WTC11 (cell line): ENCODE measurements around the gene GNAZ. TPM values are rescaled to one million over a fixed set of nuclear protein-coding genes. Genes with fewer than 3 reads are reported as not detected.

Source experiments
- ATAC-seq: fragments of 200-7000 bp; cut with Tn5 transposase; 2 replicates; pipeline ENCODE4 v1.10.0; 2021; ENCODE audit warnings: mild to moderate bottlenecking, moderate library complexity
- CTCF ChIA-PET: fragments of 300-600 bp; sonication (Branson Sonifier 250); formaldehyde crosslinking; loops from one replicate; lab custom pipeline; 2021; ENCODE audit warnings: antibody characterized with exemption; lab: Charles Lee
- POLR2A ChIA-PET: fragments of 350-600 bp; sonication (Branson Sonifier 250); formaldehyde crosslinking; loops from one replicate; lab custom pipeline; 2021; ENCODE audit warnings: antibody characterized with exemption; lab: Charles Lee
- DNase-seq: peaks from one replicate; pipeline ENCODE4 v3.0.0; 2021; ENCODE audit warnings: low spot score
- H3K27ac Mint-ChIP-seq: 2 replicates; pipeline ENCODE4 v1.8.0; 2021; ENCODE audit warnings: mixed read lengths
- H3K27me3 Mint-ChIP-seq: 2 replicates; pipeline ENCODE4 v1.8.0; 2021; ENCODE audit warnings: low read depth, mild to moderate bottlenecking, moderate library complexity, mixed read lengths
- H3K36me3 Mint-ChIP-seq: 2 replicates; pipeline ENCODE4 v1.8.0; 2021; ENCODE audit warnings: mixed read lengths
- H3K4me1 Mint-ChIP-seq: 2 replicates; pipeline ENCODE4 v1.8.0; 2022; ENCODE audit warnings: mixed read lengths
- H3K4me3 Mint-ChIP-seq: 2 replicates; pipeline ENCODE4 v1.8.0; 2021; ENCODE audit warnings: mild to moderate bottlenecking, moderate library complexity, mixed read lengths
- H3K9me3 Mint-ChIP-seq: 2 replicates; pipeline ENCODE4 v1.8.0; 2021; ENCODE audit warnings: mixed read lengths
- CBFB ChIP-seq: sonication (generic); formaldehyde crosslinking; IDR thresholded peaks from 2 replicates; pipeline ENCODE4 v1.8.1; 2022; ENCODE audit warnings: mild to moderate bottlenecking, low read depth, missing genetic modification reagents
- CREB1 ChIP-seq: sonication (generic); formaldehyde crosslinking; IDR thresholded peaks from 2 replicates; pipeline ENCODE4 v1.8.0; 2023; ENCODE audit warnings: mild to moderate bottlenecking, missing genetic modification reagents
- CREM ChIP-seq: sonication (generic); formaldehyde crosslinking; IDR thresholded peaks from 2 replicates; pipeline ENCODE4 v1.8.1; 2022; ENCODE audit warnings: mild to moderate bottlenecking, missing genetic modification reagents, moderate library complexity
- ELF4 ChIP-seq: sonication (generic); formaldehyde crosslinking; IDR thresholded peaks from 2 replicates; pipeline ENCODE4 v1.8.1; 2022; ENCODE audit warnings: low read depth, mild to moderate bottlenecking, moderate library complexity, missing genetic modification reagents
- GABPB1 ChIP-seq: sonication (generic); formaldehyde crosslinking; IDR thresholded peaks from 2 replicates; pipeline ENCODE4 v1.8.1; 2023; ENCODE audit warnings: mild to moderate bottlenecking, missing genetic modification reagents
- GRHL2 ChIP-seq: fragments of 250-450 bp; sonication (Bioruptor Pico); IDR thresholded peaks from 2 replicates; pipeline ENCODE4 v1.8.0; 2022; ENCODE audit warnings: mild to moderate bottlenecking, moderate library complexity; ENCODE audit not compliant: insufficient replicate concordance, severe bottlenecking
- IRF2 ChIP-seq: sonication (generic); formaldehyde crosslinking; IDR thresholded peaks from 2 replicates; pipeline ENCODE4 v1.8.0; 2022; ENCODE audit warnings: low read depth, missing genetic modification reagents, borderline replicate concordance
- JAZF1 ChIP-seq: fragments of 250-450 bp; sonication (Bioruptor Pico); IDR thresholded peaks from 2 replicates; pipeline ENCODE4 v1.9.0; 2021; ENCODE audit warnings: moderate library complexity, mild to moderate bottlenecking, inconsistent platforms
- NR1H2 ChIP-seq: sonication (generic); formaldehyde crosslinking; IDR thresholded peaks from 2 replicates; pipeline ENCODE4 v1.9.0; 2021; ENCODE audit warnings: mild to moderate bottlenecking, moderate library complexity, missing genetic modification reagents
- NR2C2 ChIP-seq: sonication (generic); formaldehyde crosslinking; IDR thresholded peaks from 2 replicates; pipeline ENCODE4 v1.8.0; 2022; ENCODE audit warnings: mild to moderate bottlenecking, missing genetic modification reagents
- PRRX2 ChIP-seq: fragments of 250-450 bp; sonication (Bioruptor Pico); IDR thresholded peaks from 2 replicates; pipeline ENCODE4 v1.8.0; 2021; ENCODE audit warnings: mild to moderate bottlenecking
- RELA ChIP-seq: sonication (generic); formaldehyde crosslinking; IDR thresholded peaks from 2 replicates; pipeline ENCODE4 v1.8.1; 2022; ENCODE audit warnings: missing genetic modification reagents, mild to moderate bottlenecking, borderline replicate concordance
- RORB ChIP-seq: fragments of 250-450 bp; sonication (Bioruptor Pico); IDR thresholded peaks from 2 replicates; pipeline ENCODE4 v1.9.0; 2021; ENCODE audit warnings: mild to moderate bottlenecking
- SMAD3 ChIP-seq: sonication (generic); formaldehyde crosslinking; IDR thresholded peaks from 2 replicates; pipeline ENCODE4 v1.8.0; 2022; ENCODE audit warnings: missing genetic modification reagents, mild to moderate bottlenecking, borderline replicate concordance
- TCF7 ChIP-seq: sonication (generic); formaldehyde crosslinking; IDR thresholded peaks from 2 replicates; pipeline ENCODE4 v1.8.0; 2022; ENCODE audit warnings: mild to moderate bottlenecking, low read depth, missing genetic modification reagents, moderate library complexity
- TP53 ChIP-seq: sonication (generic); formaldehyde crosslinking; IDR thresholded peaks from 2 replicates; pipeline ENCODE4 v1.8.1; 2023; ENCODE audit warnings: mild to moderate bottlenecking, missing genetic modification reagents
- total RNA-seq: library from RNA; stranded (reverse); gene quantifications from 3 replicates; pipeline ENCODE4 v1.2.3, GENCODE V29; 2021
- TF ChIP-seq, protein P1 (sequence below): sonication (generic); formaldehyde crosslinking; IDR thresholded peaks from 2 replicates; pipeline ENCODE4 v1.8.1; 2023; ENCODE audit warnings: mild to moderate bottlenecking, missing genetic modification reagents
- TF ChIP-seq, protein P2 (sequence below): sonication (generic); formaldehyde crosslinking; IDR thresholded peaks from 2 replicates; pipeline ENCODE4 v1.8.1; 2023; ENCODE audit warnings: mild to moderate bottlenecking, missing genetic modification reagents
- TF ChIP-seq, protein P3 (sequence below): sonication (generic); formaldehyde crosslinking; IDR thresholded peaks from 2 replicates; pipeline ENCODE4 v1.8.0; 2023; ENCODE audit warnings: missing genetic modification reagents, mild to moderate bottlenecking, borderline replicate concordance
- TF ChIP-seq, protein P4 (sequence below): sonication (generic); formaldehyde crosslinking; IDR thresholded peaks from 2 replicates; pipeline ENCODE4 v1.8.0; 2022; ENCODE audit warnings: mild to moderate bottlenecking, missing genetic modification reagents
- TF ChIP-seq, protein P5 (sequence below): sonication (generic); formaldehyde crosslinking; IDR thresholded peaks from 2 replicates; pipeline ENCODE4 v1.8.0; 2022; ENCODE audit warnings: mild to moderate bottlenecking, missing genetic modification reagents
- TF ChIP-seq, protein P6 (sequence below): sonication (generic); formaldehyde crosslinking; conservative IDR thresholded peaks from 2 replicates; pipeline ENCODE4 v1.8.1; 2023; ENCODE audit warnings: mild to moderate bottlenecking, low read depth, missing genetic modification reagents, moderate library complexity

Gene GNAZ
- total RNA-seq, 1 experiment from 2014 or later = 9.9 TPM

DNA sequence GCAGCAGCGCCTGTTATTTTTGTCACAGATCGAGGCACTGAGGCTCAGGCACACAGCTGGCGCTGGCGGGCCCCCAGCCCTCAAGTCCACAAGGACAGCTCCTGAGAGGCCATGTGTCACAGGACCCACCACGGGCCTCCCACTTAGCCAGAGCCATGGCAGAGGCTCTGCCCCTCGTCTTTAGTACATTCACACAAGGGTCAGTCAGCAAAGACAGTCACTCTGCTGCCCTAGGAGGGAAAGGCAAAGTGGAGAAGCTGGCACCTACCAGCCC, 29.1 kb downstream of the GNAZ start (continued):
- TF ChIP-seq CREM (CRISPR knock-in tag) (no peak), RORB (CRISPR knock-in tag) (no peak), NR2C2 (CRISPR knock-in tag) (no peak), TP53 (CRISPR knock-in tag) (no peak), TCF7 (CRISPR knock-in tag) (no peak)
- TF ChIP-seq, protein P1, sequence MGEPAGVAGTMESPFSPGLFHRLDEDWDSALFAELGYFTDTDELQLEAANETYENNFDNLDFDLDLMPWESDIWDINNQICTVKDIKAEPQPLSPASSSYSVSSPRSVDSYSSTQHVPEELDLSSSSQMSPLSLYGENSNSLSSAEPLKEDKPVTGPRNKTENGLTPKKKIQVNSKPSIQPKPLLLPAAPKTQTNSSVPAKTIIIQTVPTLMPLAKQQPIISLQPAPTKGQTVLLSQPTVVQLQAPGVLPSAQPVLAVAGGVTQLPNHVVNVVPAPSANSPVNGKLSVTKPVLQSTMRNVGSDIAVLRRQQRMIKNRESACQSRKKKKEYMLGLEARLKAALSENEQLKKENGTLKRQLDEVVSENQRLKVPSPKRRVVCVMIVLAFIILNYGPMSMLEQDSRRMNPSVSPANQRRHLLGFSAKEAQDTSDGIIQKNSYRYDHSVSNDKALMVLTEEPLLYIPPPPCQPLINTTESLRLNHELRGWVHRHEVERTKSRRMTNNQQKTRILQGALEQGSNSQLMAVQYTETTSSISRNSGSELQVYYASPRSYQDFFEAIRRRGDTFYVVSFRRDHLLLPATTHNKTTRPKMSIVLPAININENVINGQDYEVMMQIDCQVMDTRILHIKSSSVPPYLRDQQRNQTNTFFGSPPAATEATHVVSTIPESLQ (CRISPR knock-in tag) = no peak
- TF ChIP-seq, protein P2, sequence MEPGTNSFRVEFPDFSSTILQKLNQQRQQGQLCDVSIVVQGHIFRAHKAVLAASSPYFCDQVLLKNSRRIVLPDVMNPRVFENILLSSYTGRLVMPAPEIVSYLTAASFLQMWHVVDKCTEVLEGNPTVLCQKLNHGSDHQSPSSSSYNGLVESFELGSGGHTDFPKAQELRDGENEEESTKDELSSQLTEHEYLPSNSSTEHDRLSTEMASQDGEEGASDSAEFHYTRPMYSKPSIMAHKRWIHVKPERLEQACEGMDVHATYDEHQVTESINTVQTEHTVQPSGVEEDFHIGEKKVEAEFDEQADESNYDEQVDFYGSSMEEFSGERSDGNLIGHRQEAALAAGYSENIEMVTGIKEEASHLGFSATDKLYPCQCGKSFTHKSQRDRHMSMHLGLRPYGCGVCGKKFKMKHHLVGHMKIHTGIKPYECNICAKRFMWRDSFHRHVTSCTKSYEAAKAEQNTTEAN (CRISPR knock-in tag) = no peak
- TF ChIP-seq, all 79 proteins: peak for 0

DNA sequence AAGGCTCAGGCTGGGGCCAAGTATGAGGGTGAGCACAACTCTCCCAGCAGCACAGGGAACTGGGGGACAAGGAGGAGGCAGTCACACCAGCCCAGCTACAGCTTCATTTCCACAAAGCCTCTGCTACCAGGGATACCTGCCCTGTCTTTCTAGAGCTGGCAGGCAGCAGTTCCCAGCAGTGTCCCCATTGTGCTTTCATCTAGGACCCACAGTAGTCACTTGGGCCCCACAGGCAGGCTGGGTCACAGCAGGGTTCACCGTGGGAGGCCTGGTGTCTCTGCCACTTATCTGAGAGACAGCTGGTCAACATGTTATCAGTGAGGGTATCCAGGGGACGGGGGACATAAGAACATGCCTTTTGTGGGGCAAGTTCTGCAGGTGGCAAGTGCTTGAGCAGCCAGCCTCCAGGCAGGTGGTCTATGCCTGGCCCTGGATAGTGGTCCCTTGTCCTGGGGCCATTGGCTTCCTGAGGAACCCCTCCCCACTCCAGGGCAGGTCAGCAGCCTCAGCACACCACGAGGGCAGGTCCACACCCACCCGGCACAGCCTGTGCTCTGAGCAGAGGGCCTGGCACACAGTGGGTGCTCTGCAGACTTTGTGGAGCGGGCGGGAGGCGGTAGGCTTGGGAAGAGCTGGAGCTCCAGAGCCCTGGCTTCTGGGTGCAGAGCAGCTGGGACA, 29.9 kb downstream of the GNAZ start:
- H3K4me1 Mint-ChIP-seq = no peaks in the 10 kb centered on the region
- POLR2A ChIA-PET = no interaction called here

DNA sequence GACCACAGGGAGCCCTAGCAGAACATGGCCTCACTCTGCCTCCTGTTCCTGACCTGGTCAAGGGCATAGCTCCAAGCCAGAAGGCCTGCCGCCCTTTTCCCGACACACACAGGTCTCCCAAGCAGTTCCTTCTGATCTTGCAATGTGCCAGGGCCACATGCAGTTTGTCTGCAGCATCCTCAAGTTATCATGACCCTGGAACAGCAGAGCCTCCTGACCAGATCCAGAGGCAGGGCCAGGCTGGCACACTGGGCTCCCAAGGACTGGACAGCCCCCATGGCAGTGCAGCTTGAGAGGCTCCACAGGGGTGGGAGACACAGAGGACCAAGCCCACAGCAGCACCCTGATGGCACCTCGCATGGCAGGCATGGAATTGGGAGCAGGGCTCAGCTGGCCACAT, 31.2 kb downstream of the GNAZ start:
- Mint-ChIP-seq H3K4me1 (no peaks in the 10 kb centered on the region), H3K27me3 (no peaks in the 10 kb centered on the region), H3K27ac (no peak overlapping the region), H3K4me3 (no peak overlapping the region), H3K9me3 (no peaks in the 10 kb centered on the region), H3K36me3 (no peaks in the 10 kb centered on the region)
- DNase-seq = no peak
- CTCF ChIA-PET = interaction anchor here (1.4 to 2.9 kb wide), 2 partner anchors 27 to 143 kb away, joined by 3 to 14 read pairs; no protein-coding TSS in a partner anchor
- POLR2A ChIA-PET = no interaction called here
- no peak for ATAC-seq
- TF ChIP-seq RELA (CRISPR knock-in tag) (no peak), GRHL2 (CRISPR knock-in tag) (no peak), CREB1 (CRISPR knock-in tag) (no peak), CBFB (CRISPR knock-in tag) (no peak)
- TF ChIP-seq, protein P3, sequence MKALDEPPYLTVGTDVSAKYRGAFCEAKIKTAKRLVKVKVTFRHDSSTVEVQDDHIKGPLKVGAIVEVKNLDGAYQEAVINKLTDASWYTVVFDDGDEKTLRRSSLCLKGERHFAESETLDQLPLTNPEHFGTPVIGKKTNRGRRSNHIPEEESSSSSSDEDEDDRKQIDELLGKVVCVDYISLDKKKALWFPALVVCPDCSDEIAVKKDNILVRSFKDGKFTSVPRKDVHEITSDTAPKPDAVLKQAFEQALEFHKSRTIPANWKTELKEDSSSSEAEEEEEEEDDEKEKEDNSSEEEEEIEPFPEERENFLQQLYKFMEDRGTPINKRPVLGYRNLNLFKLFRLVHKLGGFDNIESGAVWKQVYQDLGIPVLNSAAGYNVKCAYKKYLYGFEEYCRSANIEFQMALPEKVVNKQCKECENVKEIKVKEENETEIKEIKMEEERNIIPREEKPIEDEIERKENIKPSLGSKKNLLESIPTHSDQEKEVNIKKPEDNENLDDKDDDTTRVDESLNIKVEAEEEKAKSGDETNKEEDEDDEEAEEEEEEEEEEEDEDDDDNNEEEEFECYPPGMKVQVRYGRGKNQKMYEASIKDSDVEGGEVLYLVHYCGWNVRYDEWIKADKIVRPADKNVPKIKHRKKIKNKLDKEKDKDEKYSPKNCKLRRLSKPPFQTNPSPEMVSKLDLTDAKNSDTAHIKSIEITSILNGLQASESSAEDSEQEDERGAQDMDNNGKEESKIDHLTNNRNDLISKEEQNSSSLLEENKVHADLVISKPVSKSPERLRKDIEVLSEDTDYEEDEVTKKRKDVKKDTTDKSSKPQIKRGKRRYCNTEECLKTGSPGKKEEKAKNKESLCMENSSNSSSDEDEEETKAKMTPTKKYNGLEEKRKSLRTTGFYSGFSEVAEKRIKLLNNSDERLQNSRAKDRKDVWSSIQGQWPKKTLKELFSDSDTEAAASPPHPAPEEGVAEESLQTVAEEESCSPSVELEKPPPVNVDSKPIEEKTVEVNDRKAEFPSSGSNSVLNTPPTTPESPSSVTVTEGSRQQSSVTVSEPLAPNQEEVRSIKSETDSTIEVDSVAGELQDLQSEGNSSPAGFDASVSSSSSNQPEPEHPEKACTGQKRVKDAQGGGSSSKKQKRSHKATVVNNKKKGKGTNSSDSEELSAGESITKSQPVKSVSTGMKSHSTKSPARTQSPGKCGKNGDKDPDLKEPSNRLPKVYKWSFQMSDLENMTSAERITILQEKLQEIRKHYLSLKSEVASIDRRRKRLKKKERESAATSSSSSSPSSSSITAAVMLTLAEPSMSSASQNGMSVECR (CRISPR knock-in tag) = no peak
- TF ChIP-seq, protein P4, sequence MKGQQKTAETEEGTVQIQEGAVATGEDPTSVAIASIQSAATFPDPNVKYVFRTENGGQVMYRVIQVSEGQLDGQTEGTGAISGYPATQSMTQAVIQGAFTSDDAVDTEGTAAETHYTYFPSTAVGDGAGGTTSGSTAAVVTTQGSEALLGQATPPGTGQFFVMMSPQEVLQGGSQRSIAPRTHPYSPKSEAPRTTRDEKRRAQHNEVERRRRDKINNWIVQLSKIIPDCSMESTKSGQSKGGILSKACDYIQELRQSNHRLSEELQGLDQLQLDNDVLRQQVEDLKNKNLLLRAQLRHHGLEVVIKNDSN (CRISPR knock-in tag) = no peak

More for the DNA sequence above, 29.9 kb downstream of the GNAZ start:
- H3K27me3 Mint-ChIP-seq = no peaks in the 10 kb centered on the region
- CTCF ChIA-PET = no interaction called here
- H3K9me3 Mint-ChIP-seq = no peaks in the 10 kb centered on the region
- DNase-seq (no peak), ATAC-seq (no peak)
- H3K4me3 Mint-ChIP-seq = no peak overlapping the region
- no peaks in the 10 kb centered on the region for H3K36me3 Mint-ChIP-seq
- H3K27ac Mint-ChIP-seq = no peak overlapping the region
- TF ChIP-seq PRRX2 (CRISPR knock-in tag) = no peak
- no peak for TF ChIP-seq RELA (CRISPR knock-in tag)
- no peak; the same call in 1 of the 2 replicates for TF ChIP-seq JAZF1 (CRISPR knock-in tag)
- TF ChIP-seq NR1H2 (CRISPR knock-in tag) = no peak
- TF ChIP-seq SMAD3 (CRISPR knock-in tag) = no peak
- TF ChIP-seq IRF2 (CRISPR knock-in tag) = no peak
- TF ChIP-seq ELF4 (CRISPR knock-in tag) = no peak
- TF ChIP-seq, protein P5, sequence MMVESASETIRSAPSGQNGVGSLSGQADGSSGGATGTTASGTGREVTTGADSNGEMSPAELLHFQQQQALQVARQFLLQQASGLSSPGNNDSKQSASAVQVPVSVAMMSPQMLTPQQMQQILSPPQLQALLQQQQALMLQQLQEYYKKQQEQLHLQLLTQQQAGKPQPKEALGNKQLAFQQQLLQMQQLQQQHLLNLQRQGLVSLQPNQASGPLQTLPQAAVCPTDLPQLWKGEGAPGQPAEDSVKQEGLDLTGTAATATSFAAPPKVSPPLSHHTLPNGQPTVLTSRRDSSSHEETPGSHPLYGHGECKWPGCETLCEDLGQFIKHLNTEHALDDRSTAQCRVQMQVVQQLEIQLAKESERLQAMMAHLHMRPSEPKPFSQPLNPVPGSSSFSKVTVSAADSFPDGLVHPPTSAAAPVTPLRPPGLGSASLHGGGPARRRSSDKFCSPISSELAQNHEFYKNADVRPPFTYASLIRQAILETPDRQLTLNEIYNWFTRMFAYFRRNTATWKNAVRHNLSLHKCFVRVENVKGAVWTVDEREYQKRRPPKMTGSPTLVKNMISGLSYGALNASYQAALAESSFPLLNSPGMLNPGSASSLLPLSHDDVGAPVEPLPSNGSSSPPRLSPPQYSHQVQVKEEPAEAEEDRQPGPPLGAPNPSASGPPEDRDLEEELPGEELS (CRISPR knock-in tag) = no peak
- TF ChIP-seq, protein P6, sequence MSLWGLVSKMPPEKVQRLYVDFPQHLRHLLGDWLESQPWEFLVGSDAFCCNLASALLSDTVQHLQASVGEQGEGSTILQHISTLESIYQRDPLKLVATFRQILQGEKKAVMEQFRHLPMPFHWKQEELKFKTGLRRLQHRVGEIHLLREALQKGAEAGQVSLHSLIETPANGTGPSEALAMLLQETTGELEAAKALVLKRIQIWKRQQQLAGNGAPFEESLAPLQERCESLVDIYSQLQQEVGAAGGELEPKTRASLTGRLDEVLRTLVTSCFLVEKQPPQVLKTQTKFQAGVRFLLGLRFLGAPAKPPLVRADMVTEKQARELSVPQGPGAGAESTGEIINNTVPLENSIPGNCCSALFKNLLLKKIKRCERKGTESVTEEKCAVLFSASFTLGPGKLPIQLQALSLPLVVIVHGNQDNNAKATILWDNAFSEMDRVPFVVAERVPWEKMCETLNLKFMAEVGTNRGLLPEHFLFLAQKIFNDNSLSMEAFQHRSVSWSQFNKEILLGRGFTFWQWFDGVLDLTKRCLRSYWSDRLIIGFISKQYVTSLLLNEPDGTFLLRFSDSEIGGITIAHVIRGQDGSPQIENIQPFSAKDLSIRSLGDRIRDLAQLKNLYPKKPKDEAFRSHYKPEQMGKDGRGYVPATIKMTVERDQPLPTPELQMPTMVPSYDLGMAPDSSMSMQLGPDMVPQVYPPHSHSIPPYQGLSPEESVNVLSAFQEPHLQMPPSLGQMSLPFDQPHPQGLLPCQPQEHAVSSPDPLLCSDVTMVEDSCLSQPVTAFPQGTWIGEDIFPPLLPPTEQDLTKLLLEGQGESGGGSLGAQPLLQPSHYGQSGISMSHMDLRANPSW (CRISPR knock-in tag) = no peak
- TF ChIP-seq GABPB1 = no peak
- no peak for TF ChIP-seq CREB1 (CRISPR knock-in tag)
